ENCODE results near the gene SNX33.

The SNX33 gene

DNA sequence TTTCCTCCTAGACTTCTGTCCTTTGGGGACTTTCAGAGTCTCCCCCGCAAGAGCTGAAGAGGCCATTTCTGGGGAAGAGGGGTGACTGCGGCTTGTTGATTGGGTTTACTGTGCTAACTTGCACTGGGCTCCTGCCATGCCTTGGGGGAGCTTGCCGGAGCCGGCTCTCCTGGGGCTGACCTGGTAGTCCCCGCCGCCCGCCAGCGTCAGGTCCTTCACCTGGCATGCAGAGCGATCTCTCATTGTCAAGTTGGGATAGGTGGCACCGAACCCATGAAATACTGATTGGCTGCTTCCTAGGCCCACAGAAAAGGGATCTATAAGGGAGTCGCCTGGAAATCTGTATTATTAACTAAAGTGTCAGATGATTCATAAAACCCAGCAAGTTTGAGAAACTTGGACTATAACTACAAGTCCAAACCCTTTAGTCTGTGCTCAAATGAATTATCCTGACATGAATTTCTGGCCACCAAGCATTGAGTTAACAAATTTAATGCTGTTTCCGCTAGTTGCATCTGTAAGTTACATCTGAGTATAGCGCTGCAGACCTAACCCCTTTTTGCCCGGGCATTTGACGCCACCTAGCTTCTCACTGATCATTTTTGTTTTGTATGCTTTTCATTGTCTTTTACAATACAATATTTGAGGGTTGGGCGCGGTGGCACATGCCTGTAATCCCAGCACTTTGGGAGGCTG, 7.1 kb upstream of the SNX33 start:
- peak; percentile 63 for ATAC-seq
- TF ChIP-seq SNAI2 (CRISPR knock-in tag; IDR thresholded peaks at IDR 0.05), result no peak
- no peak for TF ChIP-seq ARNTL (CRISPR knock-in tag; IDR thresholded peaks at IDR 0.05; ENCODE audit: borderline replicate concordance, low read depth)
- TF ChIP-seq, protein P1, sequence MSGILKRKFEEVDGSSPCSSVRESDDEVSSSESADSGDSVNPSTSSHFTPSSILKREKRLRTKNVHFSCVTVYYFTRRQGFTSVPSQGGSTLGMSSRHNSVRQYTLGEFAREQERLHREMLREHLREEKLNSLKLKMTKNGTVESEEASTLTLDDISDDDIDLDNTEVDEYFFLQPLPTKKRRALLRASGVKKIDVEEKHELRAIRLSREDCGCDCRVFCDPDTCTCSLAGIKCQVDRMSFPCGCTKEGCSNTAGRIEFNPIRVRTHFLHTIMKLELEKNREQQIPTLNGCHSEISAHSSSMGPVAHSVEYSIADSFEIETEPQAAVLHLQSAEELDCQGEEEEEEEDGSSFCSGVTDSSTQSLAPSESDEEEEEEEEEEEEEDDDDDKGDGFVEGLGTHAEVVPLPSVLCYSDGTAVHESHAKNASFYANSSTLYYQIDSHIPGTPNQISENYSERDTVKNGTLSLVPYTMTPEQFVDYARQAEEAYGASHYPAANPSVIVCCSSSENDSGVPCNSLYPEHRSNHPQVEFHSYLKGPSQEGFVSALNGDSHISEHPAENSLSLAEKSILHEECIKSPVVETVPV (CRISPR knock-in tag; IDR thresholded peaks at IDR 0.05), result no peak

DNA sequence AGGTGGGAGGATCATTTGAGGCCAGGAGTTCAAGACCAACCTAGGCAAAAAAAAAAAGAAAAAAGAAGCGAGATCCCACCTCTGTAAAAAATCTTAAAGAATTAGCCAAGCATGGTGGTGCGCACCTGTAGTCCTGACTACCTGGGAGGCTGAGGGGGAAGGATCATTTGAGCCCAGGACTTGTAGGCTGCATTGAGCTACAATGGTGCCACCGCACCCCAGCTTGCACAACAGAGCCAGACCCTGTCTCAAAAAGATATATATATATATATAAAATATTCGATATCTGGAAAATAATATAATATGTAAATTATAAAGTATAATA, 6.6 kb upstream of the SNX33 start:
- TF ChIP-seq ZNF8 (CRISPR knock-in tag; IDR thresholded peaks at IDR 0.05) (no peak), ZNF565 (CRISPR knock-in tag; conservative IDR thresholded peaks at IDR 0.05; ENCODE audit: low read depth) (no peak), OSR1 (CRISPR knock-in tag; IDR thresholded peaks at IDR 0.05) (no peak), GLIS3 (CRISPR knock-in tag; IDR thresholded peaks at IDR 0.05) (no peak), SNAI2 (CRISPR knock-in tag; IDR thresholded peaks at IDR 0.05) (no peak), ZFP30 (CRISPR knock-in tag; IDR thresholded peaks at IDR 0.05) (no peak), ESRRG (CRISPR knock-in tag; IDR thresholded peaks at IDR 0.05) (no peak), TOX (CRISPR knock-in tag; IDR thresholded peaks at IDR 0.05; ENCODE audit: borderline replicate concordance) (no peak), ARNTL (CRISPR knock-in tag; IDR thresholded peaks at IDR 0.05; ENCODE audit: borderline replicate concordance, low read depth) (no peak), TCF4 (CRISPR knock-in tag; IDR thresholded peaks at IDR 0.05; ENCODE audit: borderline replicate concordance) (no peak), CSDC2 (CRISPR knock-in tag; IDR thresholded peaks at IDR 0.05) (no peak)
- TF ChIP-seq, protein P2, sequence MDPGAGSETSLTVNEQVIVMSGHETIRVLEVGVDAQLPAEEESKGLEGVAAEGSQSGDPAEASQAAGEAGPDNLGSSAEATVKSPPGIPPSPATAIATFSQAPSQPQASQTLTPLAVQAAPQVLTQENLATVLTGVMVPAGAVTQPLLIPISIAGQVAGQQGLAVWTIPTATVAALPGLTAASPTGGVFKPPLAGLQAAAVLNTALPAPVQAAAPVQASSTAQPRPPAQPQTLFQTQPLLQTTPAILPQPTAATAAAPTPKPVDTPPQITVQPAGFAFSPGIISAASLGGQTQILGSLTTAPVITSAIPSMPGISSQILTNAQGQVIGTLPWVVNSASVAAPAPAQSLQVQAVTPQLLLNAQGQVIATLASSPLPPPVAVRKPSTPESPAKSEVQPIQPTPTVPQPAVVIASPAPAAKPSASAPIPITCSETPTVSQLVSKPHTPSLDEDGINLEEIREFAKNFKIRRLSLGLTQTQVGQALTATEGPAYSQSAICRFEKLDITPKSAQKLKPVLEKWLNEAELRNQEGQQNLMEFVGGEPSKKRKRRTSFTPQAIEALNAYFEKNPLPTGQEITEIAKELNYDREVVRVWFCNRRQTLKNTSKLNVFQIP (CRISPR knock-in tag; IDR thresholded peaks at IDR 0.05; ENCODE audit: borderline replicate concordance, low read depth), result no peak
- TF ChIP-seq, protein P3, sequence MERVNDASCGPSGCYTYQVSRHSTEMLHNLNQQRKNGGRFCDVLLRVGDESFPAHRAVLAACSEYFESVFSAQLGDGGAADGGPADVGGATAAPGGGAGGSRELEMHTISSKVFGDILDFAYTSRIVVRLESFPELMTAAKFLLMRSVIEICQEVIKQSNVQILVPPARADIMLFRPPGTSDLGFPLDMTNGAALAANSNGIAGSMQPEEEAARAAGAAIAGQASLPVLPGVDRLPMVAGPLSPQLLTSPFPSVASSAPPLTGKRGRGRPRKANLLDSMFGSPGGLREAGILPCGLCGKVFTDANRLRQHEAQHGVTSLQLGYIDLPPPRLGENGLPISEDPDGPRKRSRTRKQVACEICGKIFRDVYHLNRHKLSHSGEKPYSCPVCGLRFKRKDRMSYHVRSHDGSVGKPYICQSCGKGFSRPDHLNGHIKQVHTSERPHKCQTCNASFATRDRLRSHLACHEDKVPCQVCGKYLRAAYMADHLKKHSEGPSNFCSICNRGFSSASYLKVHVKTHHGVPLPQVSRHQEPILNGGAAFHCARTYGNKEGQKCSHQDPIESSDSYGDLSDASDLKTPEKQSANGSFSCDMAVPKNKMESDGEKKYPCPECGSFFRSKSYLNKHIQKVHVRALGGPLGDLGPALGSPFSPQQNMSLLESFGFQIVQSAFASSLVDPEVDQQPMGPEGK (CRISPR knock-in tag; IDR thresholded peaks at IDR 0.05; ENCODE audit: borderline replicate concordance), result no peak
- no peak for ATAC-seq

DNA sequence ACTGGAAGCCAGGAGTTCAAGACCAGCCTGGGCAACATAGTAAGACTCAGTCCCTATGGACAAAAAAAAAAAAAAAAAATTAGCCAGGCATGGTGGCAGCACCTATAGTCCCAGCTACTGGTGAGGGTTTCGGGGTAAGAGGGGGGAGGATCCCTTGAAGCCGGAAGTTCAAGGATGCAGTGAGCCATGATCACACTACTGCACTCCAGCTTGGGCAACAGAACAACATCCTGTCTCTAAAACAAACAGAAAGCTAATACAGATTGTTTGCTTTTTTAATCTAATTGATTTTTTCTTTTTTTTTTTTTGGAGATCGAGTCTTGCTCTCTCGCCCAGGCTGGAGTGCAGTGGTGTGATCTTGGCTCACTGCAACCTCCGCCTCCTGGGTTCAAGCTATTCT, 6.1 kb upstream of the SNX33 start:
- TF ChIP-seq ZNF70 (CRISPR knock-in tag; IDR thresholded peaks at IDR 0.05) (no peak), ZNF8 (CRISPR knock-in tag; IDR thresholded peaks at IDR 0.05) (no peak), ESRRG (CRISPR knock-in tag; IDR thresholded peaks at IDR 0.05) (no peak)
- no peak for ATAC-seq

DNA sequence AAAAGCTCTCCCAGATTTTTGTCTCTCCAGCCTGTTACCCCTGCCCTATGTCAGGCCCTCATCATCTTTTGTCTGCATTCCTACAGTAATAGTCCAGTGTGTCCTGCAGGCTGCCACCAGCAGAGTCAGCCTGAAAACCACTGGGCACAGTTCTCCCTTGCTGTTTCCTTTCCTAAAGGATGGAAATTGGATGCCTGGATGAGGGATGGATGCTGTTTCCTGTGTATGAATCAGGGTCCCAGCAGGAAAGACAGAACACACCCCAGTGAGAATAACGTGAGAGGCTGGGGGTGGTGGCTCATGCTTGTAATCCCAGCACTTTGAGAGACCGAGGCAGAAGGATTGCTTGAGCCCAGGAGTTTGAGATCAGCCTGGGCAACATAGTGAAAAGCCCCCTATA, 3.3 kb upstream of the SNX33 start:
- TF ChIP-seq OSR1 (CRISPR knock-in tag; IDR thresholded peaks at IDR 0.05), result no peak
- TF ChIP-seq SNAI2 (CRISPR knock-in tag; IDR thresholded peaks at IDR 0.05), result no peak
- TF ChIP-seq, protein P4, sequence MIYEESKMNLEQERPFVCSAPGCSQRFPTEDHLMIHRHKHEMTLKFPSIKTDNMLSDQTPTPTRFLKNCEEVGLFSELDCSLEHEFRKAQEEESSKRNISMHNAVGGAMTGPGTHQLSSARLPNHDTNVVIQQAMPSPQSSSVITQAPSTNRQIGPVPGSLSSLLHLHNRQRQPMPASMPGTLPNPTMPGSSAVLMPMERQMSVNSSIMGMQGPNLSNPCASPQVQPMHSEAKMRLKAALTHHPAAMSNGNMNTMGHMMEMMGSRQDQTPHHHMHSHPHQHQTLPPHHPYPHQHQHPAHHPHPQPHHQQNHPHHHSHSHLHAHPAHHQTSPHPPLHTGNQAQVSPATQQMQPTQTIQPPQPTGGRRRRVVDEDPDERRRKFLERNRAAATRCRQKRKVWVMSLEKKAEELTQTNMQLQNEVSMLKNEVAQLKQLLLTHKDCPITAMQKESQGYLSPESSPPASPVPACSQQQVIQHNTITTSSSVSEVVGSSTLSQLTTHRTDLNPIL (CRISPR knock-in tag; IDR thresholded peaks at IDR 0.05; ENCODE audit: low read depth), result no peak
- no peak for TF ChIP-seq ZFP30 (CRISPR knock-in tag; IDR thresholded peaks at IDR 0.05)
- no peak for TF ChIP-seq ESRRG (CRISPR knock-in tag; IDR thresholded peaks at IDR 0.05)
- no peak for TF ChIP-seq BACH2 (CRISPR knock-in tag; IDR thresholded peaks at IDR 0.05; ENCODE audit: borderline replicate concordance)
- TF ChIP-seq GLIS3 (CRISPR knock-in tag; IDR thresholded peaks at IDR 0.05), result no peak
- TF ChIP-seq ZC3H10 (CRISPR knock-in tag; IDR thresholded peaks at IDR 0.05), result no peak
- no peak for TF ChIP-seq ISL1 (CRISPR knock-in tag; IDR thresholded peaks at IDR 0.05)
- no peak for TF ChIP-seq ZFP3 (CRISPR knock-in tag; IDR thresholded peaks at IDR 0.05)
- no peak for TF ChIP-seq TCF4 (CRISPR knock-in tag; IDR thresholded peaks at IDR 0.05; ENCODE audit: borderline replicate concordance)
- TF ChIP-seq ZNF565 (CRISPR knock-in tag; conservative IDR thresholded peaks at IDR 0.05; ENCODE audit: low read depth), result no peak
- TF ChIP-seq, protein P2 (CRISPR knock-in tag; IDR thresholded peaks at IDR 0.05; ENCODE audit: borderline replicate concordance, low read depth), result no peak
- no peak for TF ChIP-seq RARB (CRISPR knock-in tag; IDR thresholded peaks at IDR 0.05)
- ATAC-seq, result no peak

All from SK-N-SH treated with all-trans-retinoic acid at 6 μM for 48 hours (cell line).